A673 (cell line): ENCODE results near the gene EFTUD2. TPM values are rescaled to one million over a fixed set of nuclear protein-coding genes. Genes with fewer than 3 reads are reported as not detected.

ENCODE experiments used
- BruUV-seq: library from RNA; stranded (reverse); fragments of 400-500 nt; replicated peaks from 2 replicates; lab custom pipeline; 2021; lab: Mats Ljungman, UMichigan
- CTCF ChIA-PET: fragments of 300-600 bp; sonication (Branson Sonifier 250); formaldehyde crosslinking; loops from one replicate; lab custom pipeline; 2022; ENCODE audit warnings: antibody characterized with exemption; lab: Charles Lee
- POLR2A ChIA-PET: fragments of 300-600 bp; sonication (Branson Sonifier 250); formaldehyde crosslinking; loops from one replicate; lab custom pipeline; 2022; ENCODE audit warnings: antibody characterized with exemption; ENCODE audit not compliant: low non-redundant PET; lab: Charles Lee
- DNase-seq: peaks from one replicate; pipeline ENCODE4 v3.0.0-alpha.2; 2015; ENCODE audit warnings: low spot score
- H3K27ac ChIP-seq: fragments of 200-600 bp; sonication (generic); 2 replicates; pipeline ENCODE4 v1.5.1; 2016; ENCODE audit warnings: mixed run types, low read depth, mild to moderate bottlenecking, mixed read lengths, antibody characterized with exemption, low read length; ENCODE audit not compliant: poor library complexity, severe bottlenecking
- H3K27me3 ChIP-seq: fragments of 200-600 bp; sonication (generic); replicated peaks from 2 replicates; pipeline ENCODE4 v1.6.1; 2017; ENCODE audit warnings: mixed run types, low read depth, mild to moderate bottlenecking, mixed read lengths, antibody characterized with exemption, low read length; ENCODE audit not compliant: insufficient read depth, poor library complexity
- H3K36me3 ChIP-seq: fragments of 200-600 bp; sonication (generic); 2 replicates; pipeline ENCODE4 v1.6.1; 2016; ENCODE audit warnings: mixed run types, mild to moderate bottlenecking, mixed read lengths, antibody characterized with exemption, low read length; ENCODE audit not compliant: insufficient read depth, poor library complexity, severe bottlenecking
- H3K4me1 ChIP-seq: fragments of 200-600 bp; sonication (generic); 2 replicates; pipeline ENCODE4 v1.6.1; 2017; ENCODE audit warnings: mixed run types, mild to moderate bottlenecking, mixed read lengths, antibody characterized with exemption, low read length; ENCODE audit not compliant: insufficient read depth, poor library complexity, severe bottlenecking
- H3K4me3 ChIP-seq: fragments of 200-600 bp; sonication (generic); 2 replicates; pipeline ENCODE4 v1.5.1; 2016; ENCODE audit warnings: low read depth, mixed run types, mild to moderate bottlenecking, mixed read lengths, low read length; ENCODE audit not compliant: poor library complexity, severe bottlenecking
- H3K9me3 ChIP-seq: fragments of 200-600 bp; sonication (generic); 2 replicates; pipeline ENCODE4 v1.6.1; 2016; ENCODE audit warnings: mixed run types, low read depth, mild to moderate bottlenecking, mixed read lengths, antibody characterized with exemption, low read length; ENCODE audit not compliant: poor library complexity, severe bottlenecking
- CTCF ChIP-seq: fragments of 300-800, 200-600 bp; sonication (generic); conservative IDR thresholded peaks from 2 replicates; pipeline ENCODE4 v1.5.1; 2017; ENCODE audit warnings: low read depth, mild to moderate bottlenecking, antibody characterized with exemption, low read length, moderate library complexity, mixed read lengths
- EZH2 ChIP-seq: fragments of 200-600 bp; sonication (generic); IDR thresholded peaks from 2 replicates; pipeline ENCODE4 v1.6.1; 2017; ENCODE audit warnings: borderline replicate concordance, low read depth, mild to moderate bottlenecking, mixed read lengths, antibody characterized with exemption, low read length; ENCODE audit not compliant: poor library complexity, severe bottlenecking
- intact Hi-C: fragments of 100-400 bp; cut with micrococcal nuclease; formaldehyde crosslinking; loops from one replicate; pipeline ENCODE4 v1.10.0; 2022; ENCODE audit not compliant: unreplicated experiment
- total RNA-seq: library from RNA; stranded (reverse); gene quantifications from 2 replicates; pipeline ENCODE4 v1.2.3, GENCODE V29; 2021

Gene EFTUD2
- total RNA-seq, 1 experiment from 2014 or later = 144 TPM

- Histone ChIP-seq H3K4me1 (no peaks in the 10 kb centered on the region), H3K4me3 (no peak overlapping the region), H3K27ac (no peak overlapping the region), H3K9me3 (no peaks in the 10 kb centered on the region), H3K27me3 (no peaks in the 10 kb centered on the region), H3K36me3 (peaks cover 30% of the 10 kb centered on the region)
- no TSS peak for BruUV-seq
- intact Hi-C loops = no loop called here
- ChIA-PET CTCF (no interaction called here), POLR2A (no interaction called here)
- no peak for DNase-seq
- TF ChIP-seq CTCF = no peak
- no peak for TF ChIP-seq EZH2
These were observed 36.0 kb downstream of the EFTUD2 start for GRCh38 chr17:44863061-44863918.

GRCh38 chr17:44862278-44862914 lies 36.8 kb downstream of the EFTUD2 start:
- Histone ChIP-seq H3K36me3 (peaks cover 22% of the 10 kb centered on the region), H3K4me3 (no peak overlapping the region), H3K4me1 (no peaks in the 10 kb centered on the region), H3K27ac (no peak overlapping the region), H3K9me3 (no peaks in the 10 kb centered on the region), H3K27me3 (no peaks in the 10 kb centered on the region)
- no TSS peak for BruUV-seq
- POLR2A ChIA-PET = no interaction called here
- CTCF ChIA-PET = no interaction called here
- no peak for DNase-seq
- intact Hi-C loops = no loop called here
- TF ChIP-seq CTCF (no peak), EZH2 (no peak)

DNA sequence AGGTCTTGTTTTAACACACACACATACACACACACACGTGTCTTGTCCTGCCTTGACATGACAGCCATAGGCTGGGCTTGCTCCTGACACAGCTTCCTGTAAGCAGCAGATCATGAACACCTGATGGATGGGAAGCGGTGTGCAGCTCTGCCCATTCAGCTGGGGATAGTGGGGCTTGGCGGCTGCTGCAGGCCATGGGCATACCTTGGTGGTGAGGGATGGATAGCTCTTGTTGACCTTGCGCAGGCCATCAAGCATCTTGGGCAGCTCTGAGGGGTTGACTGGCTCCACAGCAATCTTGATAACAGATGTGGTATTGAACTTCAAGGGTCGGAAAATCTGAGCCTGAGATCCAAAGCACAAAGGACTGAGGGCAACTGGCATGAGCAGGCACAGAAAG lies 39.5 kb downstream of the EFTUD2 start:
- no peak overlapping the region for H3K4me3 ChIP-seq
- ChIA-PET POLR2A (no interaction called here), CTCF (interaction anchor here (0.5 kb wide), 1 partner anchor 155 kb away, joined by 5 read pairs; no protein-coding TSS in a partner anchor)

More for the DNA sequence above, 39.5 kb downstream of the EFTUD2 start:
- no peak for TF ChIP-seq EZH2
- no peak for TF ChIP-seq CTCF
- Histone ChIP-seq H3K36me3 (peaks cover 21% of the 10 kb centered on the region), H3K27me3 (no peaks in the 10 kb centered on the region), H3K27ac (no peak overlapping the region), H3K9me3 (no peaks in the 10 kb centered on the region), H3K4me1 (no peaks in the 10 kb centered on the region)
- no TSS peak for BruUV-seq
- intact Hi-C loops = no loop called here
- DNase-seq = no peak
